CD4-positive, alpha-beta memory T cell (primary cell): ENCODE measurements around the gene SPHKAP. TPM values are rescaled to one million over a fixed set of nuclear protein-coding genes. Genes with fewer than 3 reads are reported as not detected.

Experiments used
- CTCF ChIA-PET: fragments of 350-600 bp; sonication (Branson Sonifier 250); formaldehyde crosslinking; loops from one replicate; lab custom pipeline; 2021; ENCODE audit warnings: inconsistent platforms; ENCODE audit not compliant: partially characterized antibody; lab: Charles Lee
- POLR2A ChIA-PET: fragments of 350-600 bp; sonication (Branson Sonifier 250); formaldehyde crosslinking; loops from one replicate; lab custom pipeline; 2021; ENCODE audit not compliant: partially characterized antibody; lab: Charles Lee
- DNase-seq, 5 donors: peaks; one replicate each; pipeline versions ENCODE4 v3.0.0 to v3.0.0-alpha.2; 2020 to 2022; ENCODE audit warnings: mixed read lengths in 1 of 5
- H3K27ac ChIP-seq: one replicate; pipeline ENCODE4 v1.7.0; 2013; ENCODE audit warnings: low read depth, low read length
- H3K27me3 ChIP-seq: 2 replicates; pipeline ENCODE4 v1.7.0; 2013; ENCODE audit warnings: mild to moderate bottlenecking, low read length, moderate library complexity; ENCODE audit not compliant: insufficient read depth
- H3K36me3 ChIP-seq: 2 replicates; pipeline ENCODE4 v1.7.0; 2013; ENCODE audit warnings: mild to moderate bottlenecking, low read length, moderate library complexity; ENCODE audit not compliant: insufficient read depth
- H3K4me1 ChIP-seq: 2 replicates; pipeline ENCODE4 v1.7.0; 2013; ENCODE audit warnings: mild to moderate bottlenecking, low read length, moderate library complexity; ENCODE audit not compliant: insufficient read depth
- H3K4me3 ChIP-seq, 2 donors: one replicate each; pipeline ENCODE4 v1.7.0; 2013; ENCODE audit warnings: low read length in 2 of 2, mild to moderate bottlenecking in 1 of 2
- H3K9me3 ChIP-seq, 2 donors: one replicate each; pipeline ENCODE4 v1.7.0; 2013; ENCODE audit warnings: low read length in 2 of 2, control low read depth in 1 of 2; ENCODE audit not compliant: control insufficient read depth in 1 of 2
- H3K27ac Mint-ChIP-seq, 7 donors: one replicate each; pipeline ENCODE4 v1.8.0; 2020 to 2021; ENCODE audit warnings: mixed read lengths in 7 of 7, mild to moderate bottlenecking in 6 of 7, inconsistent platforms in 3 of 7, moderate library complexity in 3 of 7
- H3K27me3 Mint-ChIP-seq, 2 donors: one replicate each; pipeline ENCODE4 v1.8.0; 2020 to 2021; ENCODE audit warnings: mixed read lengths in 2 of 2
- H3K36me3 Mint-ChIP-seq, 2 donors: one replicate each; pipeline ENCODE4 v1.8.0; 2020 to 2021; ENCODE audit warnings: mixed read lengths in 2 of 2, inconsistent platforms in 1 of 2, mild to moderate bottlenecking in 1 of 2
- H3K4me1 Mint-ChIP-seq, 4 donors: one replicate each; pipeline ENCODE4 v1.8.0; 2020 to 2021; ENCODE audit warnings: mixed read lengths in 4 of 4, mild to moderate bottlenecking in 1 of 4
- H3K4me3 Mint-ChIP-seq, 8 donors: one replicate each; pipeline ENCODE4 v1.8.0; 2020 to 2021; ENCODE audit warnings: mixed read lengths in 8 of 8, mild to moderate bottlenecking in 7 of 8, moderate library complexity in 6 of 8, inconsistent platforms in 3 of 8
- H3K9me3 Mint-ChIP-seq, 8 donors: one replicate each; pipeline ENCODE4 v1.8.0; 2020 to 2021; ENCODE audit warnings: mixed read lengths in 8 of 8, mild to moderate bottlenecking in 5 of 8, inconsistent platforms in 3 of 8, moderate library complexity in 1 of 8
- intact Hi-C: fragments of 100-400 bp; cut with micrococcal nuclease; formaldehyde crosslinking; loops from one replicate; pipeline ENCODE4 v1.15.1; 2023
- polyA plus RNA-seq, 2 donors: library from polyadenylated mRNA; unstranded; fragments of 300-500 nt; fragmentation: Illumina TruSeq; gene quantifications; one replicate each; pipeline ENCODE4 v1.2.3, GENCODE V29; 2021
- total RNA-seq, 2 experiments: library from RNA; stranded (reverse); gene quantifications; one replicate each; pipeline ENCODE4 v1.2.3, GENCODE V29; 2021

SPHKAP gene
- total and polyA plus RNA-seq, 4 experiments from 2014 or later, result not detected

GRCh38 chr2:228164718-228165117 lies 16.8 kb downstream of the SPHKAP start:
- intact Hi-C loops, result no loop called here
- Histone ChIP-seq H3K4me1 (no peaks in the 10 kb centered on the region), H3K9me3 (no peaks in the 10 kb centered on the region), H3K36me3 (no peaks in the 10 kb centered on the region), H3K27ac (no peak overlapping the region), H3K27me3 (no peaks in the 10 kb centered on the region), H3K4me3 (no peak overlapping the region)
- Mint-ChIP-seq H3K9me3 (peaks cover 0 to 5% (median under 1%) of the 10 kb centered on the region in 8 donors), H3K4me1 (no peaks in the 10 kb centered on the region), H3K36me3 (no peaks in the 10 kb centered on the region), H3K27me3 (no peaks in the 10 kb centered on the region), H3K4me3 (no peak overlapping the region), H3K27ac (no peak overlapping the region)
- no peak for DNase-seq
- CTCF ChIA-PET, result no interaction called here
- POLR2A ChIA-PET, result no interaction called here

GRCh38 chr2:228157841-228158240 lies 23.6 kb downstream of the SPHKAP start:
- Histone ChIP-seq H3K27me3 (no peaks in the 10 kb centered on the region), H3K27ac (no peak overlapping the region), H3K4me3 (no peak overlapping the region), H3K4me1 (no peaks in the 10 kb centered on the region), H3K9me3 (no peaks in the 10 kb centered on the region), H3K36me3 (no peaks in the 10 kb centered on the region)
- peaks cover 0 to 17% (median 6%) of the 10 kb centered on the region in 8 donors for H3K9me3 Mint-ChIP-seq
- H3K27ac Mint-ChIP-seq, result no peak overlapping the region
- CTCF ChIA-PET, result no interaction called here
- H3K4me3 Mint-ChIP-seq, result no peak overlapping the region
- DNase-seq, result no peak
- no peaks in the 10 kb centered on the region for H3K27me3 Mint-ChIP-seq
- no peaks in the 10 kb centered on the region for H3K36me3 Mint-ChIP-seq
- intact Hi-C loops, result no loop called here
- POLR2A ChIA-PET, result no interaction called here
- no peaks in the 10 kb centered on the region for H3K4me1 Mint-ChIP-seq

GRCh38 chr2:228144961-228145360 lies 36.5 kb downstream of the SPHKAP start:
- Histone ChIP-seq H3K36me3 (no peaks in the 10 kb centered on the region), H3K27me3 (no peaks in the 10 kb centered on the region), H3K4me3 (no peak overlapping the region), H3K4me1 (no peaks in the 10 kb centered on the region), H3K27ac (no peak overlapping the region), H3K9me3 (no peaks in the 10 kb centered on the region)
- DNase-seq, result no peak
- Mint-ChIP-seq H3K9me3 (peaks cover 0 to 7% (median 2%) of the 10 kb centered on the region in 8 donors), H3K27me3 (no peaks in the 10 kb centered on the region), H3K27ac (no peak overlapping the region), H3K36me3 (no peaks in the 10 kb centered on the region), H3K4me1 (no peaks in the 10 kb centered on the region), H3K4me3 (no peak overlapping the region)
- CTCF ChIA-PET, result no interaction called here
- POLR2A ChIA-PET, result no interaction called here
- intact Hi-C loops, result no loop called here

- Histone ChIP-seq H3K27ac (no peak overlapping the region), H3K36me3 (no peaks in the 10 kb centered on the region), H3K4me1 (no peaks in the 10 kb centered on the region), H3K27me3 (no peaks in the 10 kb centered on the region), H3K9me3 (no peaks in the 10 kb centered on the region), H3K4me3 (no peak overlapping the region)
- DNase-seq, result no peak
- ChIA-PET POLR2A (no interaction called here), CTCF (no interaction called here)
- Mint-ChIP-seq H3K4me3 (no peak overlapping the region), H3K27ac (no peak overlapping the region), H3K36me3 (no peaks in the 10 kb centered on the region), H3K27me3 (no peaks in the 10 kb centered on the region), H3K9me3 (peaks cover 0 to 4% (median 0%) of the 10 kb centered on the region in 8 donors), H3K4me1 (no peaks in the 10 kb centered on the region)
- intact Hi-C loops, result no loop called here
These were observed 40.5 kb downstream of the SPHKAP start for GRCh38 chr2:228140934-228141528.

GRCh38 chr2:228136027-228136426 lies 45.5 kb downstream of the SPHKAP start:
- Histone ChIP-seq H3K9me3 (no peaks in the 10 kb centered on the region), H3K36me3 (no peaks in the 10 kb centered on the region), H3K27ac (no peak overlapping the region), H3K4me3 (no peak overlapping the region), H3K27me3 (no peaks in the 10 kb centered on the region), H3K4me1 (no peaks in the 10 kb centered on the region)
- Mint-ChIP-seq H3K27ac (no peak overlapping the region), H3K27me3 (no peaks in the 10 kb centered on the region), H3K36me3 (no peaks in the 10 kb centered on the region), H3K9me3 (peaks cover 0 to 3% (median 0%) of the 10 kb centered on the region in 8 donors), H3K4me1 (no peaks in the 10 kb centered on the region), H3K4me3 (no peak overlapping the region)
- intact Hi-C loops, result no loop called here
- DNase-seq, result no peak
- ChIA-PET CTCF (no interaction called here), POLR2A (no interaction called here)

- Mint-ChIP-seq H3K27ac (no peak overlapping the region), H3K4me3 (no peak overlapping the region), H3K27me3 (no peaks in the 10 kb centered on the region), H3K9me3 (peaks cover 0 to 1% (median 0%) of the 10 kb centered on the region in 8 donors), H3K4me1 (no peaks in the 10 kb centered on the region), H3K36me3 (no peaks in the 10 kb centered on the region)
- H3K27me3 ChIP-seq, result no peaks in the 10 kb centered on the region
- ChIA-PET CTCF (no interaction called here), POLR2A (no interaction called here)
- H3K36me3 ChIP-seq, result no peaks in the 10 kb centered on the region
- intact Hi-C loops, result no loop called here
- DNase-seq, result no peak
- H3K9me3 ChIP-seq, result no peaks in the 10 kb centered on the region
- no peaks in the 10 kb centered on the region for H3K4me1 ChIP-seq
- no peak overlapping the region for H3K27ac ChIP-seq
- H3K4me3 ChIP-seq, result no peak overlapping the region
These were observed 46.2 kb downstream of the SPHKAP start for GRCh38 chr2:228135300-228135699.

GRCh38 chr2:228131833-228132232 lies 49.7 kb downstream of the SPHKAP start:
- intact Hi-C loops, result no loop called here
- no peak for DNase-seq
- Histone ChIP-seq H3K27me3 (no peaks in the 10 kb centered on the region), H3K27ac (no peak overlapping the region), H3K4me3 (no peak overlapping the region), H3K4me1 (no peaks in the 10 kb centered on the region), H3K36me3 (no peaks in the 10 kb centered on the region), H3K9me3 (no peaks in the 10 kb centered on the region)
- POLR2A ChIA-PET, result no interaction called here
- CTCF ChIA-PET, result no interaction called here
- H3K27ac Mint-ChIP-seq, result no peak overlapping the region
- H3K9me3 Mint-ChIP-seq, result no peaks in the 10 kb centered on the region
- H3K36me3 Mint-ChIP-seq, result no peaks in the 10 kb centered on the region
- H3K4me3 Mint-ChIP-seq, result no peak overlapping the region
- H3K27me3 Mint-ChIP-seq, result no peaks in the 10 kb centered on the region
- no peaks in the 10 kb centered on the region for H3K4me1 Mint-ChIP-seq

- no peaks in the 10 kb centered on the region for H3K27me3 ChIP-seq
- intact Hi-C loops, result no loop called here
- no peaks in the 10 kb centered on the region for H3K4me1 Mint-ChIP-seq
- no peaks in the 10 kb centered on the region for H3K9me3 ChIP-seq
- ChIA-PET POLR2A (no interaction called here), CTCF (no interaction called here)
- no peaks in the 10 kb centered on the region for H3K27me3 Mint-ChIP-seq
- no peaks in the 10 kb centered on the region for H3K4me1 ChIP-seq
- no peaks in the 10 kb centered on the region for H3K36me3 ChIP-seq
- no peak overlapping the region for H3K4me3 ChIP-seq
- no peak for DNase-seq
- no peaks in the 10 kb centered on the region for H3K36me3 Mint-ChIP-seq
- H3K9me3 Mint-ChIP-seq, result peaks cover 0 to 4% (median under 1%) of the 10 kb centered on the region in 8 donors
- no peak overlapping the region for H3K27ac ChIP-seq
- no peak overlapping the region for H3K27ac Mint-ChIP-seq
- H3K4me3 Mint-ChIP-seq, result no peak overlapping the region
These were observed 55.1 kb downstream of the SPHKAP start for GRCh38 chr2:228126401-228126800.
